GM12878 (cell line): ENCODE measurements around the gene TROAP. TPM values are rescaled to one million over a fixed set of nuclear protein-coding genes. Genes with fewer than 3 reads are reported as not detected.

Experiments
- ATAC-seq: fragments of 200-7000 bp; cut with Tn5 transposase; 3 replicates; pipeline ENCODE4 v1.9.1; 2020; ENCODE audit warnings: mild to moderate bottlenecking, moderate library complexity
- BruUV-seq: library from RNA; stranded (reverse); fragments of 400-500 nt; replicated peaks from 2 replicates; lab custom pipeline; 2021; lab: Mats Ljungman, UMichigan
- CTCF ChIA-PET: fragments of 300-600 bp; sonication (Branson Sonifier 250); formaldehyde crosslinking; extraction: SDS; loops from one replicate; lab custom pipeline; 2021; ENCODE audit warnings: inconsistent platforms; lab: Yijun Ruan, JAX
- POLR2A ChIA-PET: fragments of 350-600 bp; formaldehyde crosslinking; extraction: SDS; loops from one replicate; lab custom pipeline; 2021; ENCODE audit warnings: inconsistent platforms; lab: Charles Lee
- RAD21 ChIA-PET: fragments of 300-600 bp; sonication (Branson Sonifier 250); formaldehyde crosslinking; loops from one replicate; lab custom pipeline; 2023; ENCODE audit warnings: antibody characterized with exemption; ENCODE audit not compliant: unreplicated experiment; lab: Charles Lee
- SMC1A ChIA-PET: fragments of 300-600 bp; sonication (Branson Sonifier 250); formaldehyde crosslinking; loops from one replicate; lab custom pipeline; 2023; ENCODE audit not compliant: unreplicated experiment, uncharacterized antibody; lab: Charles Lee
- DNase-seq: peaks from one replicate; pipeline ENCODE4 v3.0.0-alpha.2; 2011; ENCODE audit warnings: low read depth, low spot score
- FAIRE-seq: peaks from 3 replicates; lab custom pipeline; 2011; peaks lifted over from hg19 to GRCh38; lab: Jason Lieb, UNC
- H2AFZ ChIP-seq: 2 replicates; pipeline ENCODE4 v1.6.0; 2011; ENCODE audit warnings: low read depth, low read length, control low read depth; ENCODE audit not compliant: control insufficient read depth
- H3K27ac ChIP-seq: 2 replicates; pipeline ENCODE4 v1.5.1; 2011; ENCODE audit warnings: control low read depth; ENCODE audit not compliant: control insufficient read depth, insufficient read depth
- H3K27me3 ChIP-seq, 2 experiments: replicated peaks in 1 of 2; 2 replicates each; pipeline versions ENCODE4 v1.6.0 to v1.6.1; 2011; ENCODE audit warnings: low read length in 1 of 2; ENCODE audit not compliant: control insufficient read depth in 2 of 2, insufficient read depth in 2 of 2
- H3K36me3 ChIP-seq, 2 experiments: 2 replicates each; pipeline ENCODE4 v1.5.1; 2011; ENCODE audit warnings: low read length in 1 of 2; ENCODE audit not compliant: control insufficient read depth in 2 of 2, insufficient read depth in 2 of 2
- H3K4me1 ChIP-seq: 2 replicates; pipeline ENCODE4 v1.6.1; 2011; ENCODE audit warnings: mild to moderate bottlenecking, low read length, moderate library complexity, mixed read lengths; ENCODE audit not compliant: control insufficient read depth, insufficient read depth
- H3K4me2 ChIP-seq: 2 replicates; pipeline ENCODE4 v1.6.0; 2011; ENCODE audit warnings: control low read depth; ENCODE audit not compliant: control insufficient read depth, insufficient read depth
- H3K4me3 ChIP-seq: fragments of 200-600 bp; sonication (generic); 2 replicates; pipeline ENCODE4 v1.5.1; 2016
- H3K79me2 ChIP-seq: 2 replicates; pipeline ENCODE4 v1.6.0; 2011; ENCODE audit warnings: low read length; ENCODE audit not compliant: control insufficient read depth, insufficient read depth
- H3K9ac ChIP-seq: 2 replicates; pipeline ENCODE4 v1.8.0; 2011; ENCODE audit warnings: low read length, control low read depth, mixed read lengths; ENCODE audit not compliant: control insufficient read depth, insufficient read depth
- H3K9me3 ChIP-seq: replicated peaks from 3 replicates; pipeline ENCODE4 v1.5.1; 2011; ENCODE audit warnings: mild to moderate bottlenecking, low read length; ENCODE audit not compliant: control insufficient read depth, insufficient read depth
- H4K20me1 ChIP-seq: 2 replicates; pipeline ENCODE4 v1.6.0; 2011; ENCODE audit not compliant: control insufficient read depth, insufficient read depth
- CBX5 ChIP-seq: sonication (generic); IDR thresholded peaks from 2 replicates; pipeline ENCODE4 v1.6.1; 2016; ENCODE audit warnings: low read depth, moderate library complexity, mild to moderate bottlenecking, inconsistent platforms
- CHD1 ChIP-seq: IDR thresholded peaks from 2 replicates; pipeline ENCODE4 v1.6.1; 2012; ENCODE audit warnings: low read depth, low read length, improper control_type of control experiment
- CTCF ChIP-seq, 3 experiments: IDR thresholded peaks in 2 of 3; conservative IDR thresholded peaks in 1 of 3; 2 replicates each; pipeline ENCODE4 v1.5.1; 2011; ENCODE audit warnings: low read depth in 3 of 3, low read length in 3 of 3, mild to moderate bottlenecking in 3 of 3, control low read depth in 2 of 3, moderate library complexity in 2 of 3, inconsistent platforms in 1 of 3, mixed read lengths in 1 of 3; ENCODE audit not compliant: control insufficient read depth in 2 of 3, insufficient read depth in 1 of 3; ENCODE audit errors: extremely low read depth in 1 of 3
- EP300 ChIP-seq, 2 experiments: fragments of 150-350 bp in 1 of 2; IDR thresholded peaks; 2 replicates each; pipeline ENCODE4 v1.6.1; 2011 to 2012; ENCODE audit warnings: low read depth in 2 of 2, low read length in 2 of 2, borderline replicate concordance in 1 of 2, improper control_type of control experiment in 1 of 2, inconsistent platforms in 1 of 2; ENCODE audit not compliant: control insufficient read depth in 1 of 2
- FOXM1 ChIP-seq: IDR thresholded peaks from 2 replicates; pipeline ENCODE4 v1.6.1; 2012; ENCODE audit warnings: low read depth, mild to moderate bottlenecking, inconsistent platforms, low read length, moderate library complexity
- MYB ChIP-seq: fragments of 150-350 bp; IDR thresholded peaks from 2 replicates; pipeline ENCODE4 v1.6.1; 2014; ENCODE audit warnings: mild to moderate bottlenecking, low read depth, low read length, borderline replicate concordance
- NFYB ChIP-seq: IDR thresholded peaks from 2 replicates; pipeline ENCODE4 v1.6.1; 2011; ENCODE audit warnings: low read depth, mild to moderate bottlenecking, low read length, improper control_type of control experiment, moderate library complexity; ENCODE audit not compliant: insufficient read depth
- NR2C1 ChIP-seq: fragments of 450-650 bp; IDR thresholded peaks from 2 replicates; pipeline ENCODE4 v1.6.1; 2017; ENCODE audit warnings: antibody characterized with exemption, mild to moderate bottlenecking, moderate library complexity
- NR2C2 ChIP-seq: IDR thresholded peaks from 2 replicates; pipeline ENCODE4 v1.6.1; 2011; ENCODE audit warnings: borderline replicate concordance, low read depth; ENCODE audit not compliant: control insufficient read depth, insufficient read length
- RAD21 ChIP-seq: IDR thresholded peaks from 2 replicates; pipeline ENCODE4 v1.6.1; 2011; ENCODE audit warnings: mild to moderate bottlenecking, low read depth, low read length, moderate library complexity; ENCODE audit not compliant: insufficient read depth
- RCOR1 ChIP-seq: conservative IDR thresholded peaks from 2 replicates; pipeline ENCODE4 v1.6.1; 2012; ENCODE audit warnings: low read depth, low read length, improper control_type of control experiment
- SMC3 ChIP-seq: IDR thresholded peaks from 2 replicates; pipeline ENCODE4 v1.6.1; 2011; ENCODE audit warnings: low read length, improper control_type of control experiment, borderline replicate concordance
- WGBS: methylation state at CpG from one replicate; pipeline ENCODE4 v1.1.6; 2016; ENCODE audit warnings: low lambda C conversion rate; ENCODE audit not compliant: insufficient replicate concordance, insufficient coverage; ENCODE audit errors: missing lambda C conversion rate; 5-methylcytosine and 5-hydroxymethylcytosine counted together
- in situ Hi-C: fragments of 300-500 bp; cut with MboI; formaldehyde crosslinking; loops from 9 replicates; pipeline ENCODE4 v1.14.3; 2018; ENCODE audit warnings: mixed read lengths
- intact Hi-C: fragments of 100-400 bp; cut with micrococcal nuclease; formaldehyde crosslinking; loops from one replicate; pipeline ENCODE4 v1.14.2; 2022; ENCODE audit not compliant: unreplicated experiment
- polyA plus RNA-seq, 11 experiments: library from polyadenylated mRNA; depleted of rRNA in 4 of 11; unstranded in 6 of 11; stranded (reverse) in 5 of 11; fragments of >200 nt; fragmentation: Nextera tagmentation in 4 of 11; fragmentation: Illumina TruSeq in 1 of 11; extraction: Ambion mirVana in 4 of 11; extraction: Trizol in 1 of 11; gene quantifications; 1 replicate in 1 of 11; 2 replicates in 10 of 11; pipeline versions ENCODE4 v1.2.1 to v1.2.3, GENCODE V29; 2011 to 2016; ENCODE audit warnings: inconsistent platforms in 2 of 11, missing spikeins in 2 of 11, low read depth in 1 of 11
- total RNA-seq, 4 experiments: library from RNA; depleted of rRNA in 3 of 4; stranded (reverse); fragments of >200 nt in 3 of 4; fragmentation: Illumina TruSeq in 1 of 4; extraction: Trizol in 1 of 4; gene quantifications; 2 replicates each; pipeline versions ENCODE4 v1.2.1 to v1.2.3, GENCODE V29; 2013 to 2021
- TF ChIP-seq, protein P1 (sequence below): fragments of 450-650 bp; IDR thresholded peaks from 2 replicates; pipeline ENCODE4 v1.6.1; 2016; ENCODE audit warnings: mild to moderate bottlenecking, moderate library complexity, borderline replicate concordance
- TF ChIP-seq, protein P2 (sequence below): fragments of 450-650 bp; IDR thresholded peaks from 2 replicates; pipeline ENCODE4 v1.6.1; 2016; ENCODE audit warnings: mild to moderate bottlenecking

TROAP gene
- total and polyA plus RNA-seq, 10 of the 15 experiments (the other 5 are each of a cell fraction or from before 2014, with no cell fraction given): 26.8 to 93.7 (median 52.6) TPM

- intact Hi-C loops (no loop called here), in situ Hi-C loops (no loop called here)
- ChIA-PET SMC1A (interaction anchor here (0.6 to 3.2 kb wide), 14 partner anchors 9 to 288 kb away, joined by 3 to 30 read pairs (median 4); partner anchors contain the start of genes DNAJC22 and TROAP), POLR2A (interaction anchor here (1.0 to 1.9 kb wide), 3 partner anchors 9 to 293 kb away, joined by 3 to 9 read pairs (median 9); partner anchors contain the start of gene TROAP), RAD21 (interaction anchor here (0.6 to 2.3 kb wide), 17 partner anchors 9 to 1494 kb away, joined by 3 to 33 read pairs (median 5); partner anchors contain the start of genes DNAJC22, PRPF40B and TROAP), CTCF (interaction anchor here (0.5 to 4.3 kb wide), 27 partner anchors 9 to 378 kb away, joined by 3 to 72 read pairs (median 5); partner anchors contain the start of genes DNAJC22, PRPH, SPATS2 and TROAP)
- DNase-seq (no peak), ATAC-seq (peak; percentile 85), FAIRE-seq (no peak)
- no peak overlapping the region for H3K9ac ChIP-seq
- no peak overlapping the region for H2AFZ ChIP-seq
- H3K27ac ChIP-seq: no peak overlapping the region
- no peaks in the 10 kb centered on the region; the same call in 2 of the 3 replicates for H3K9me3 ChIP-seq
- H3K27me3 ChIP-seq: peaks cover 3 to 12% of the 10 kb centered on the region in 2 experiments
- BruUV-seq: no TSS peak
- H3K4me3 ChIP-seq: no peak overlapping the region
- H3K4me2 ChIP-seq: no peak overlapping the region
- H3K36me3 ChIP-seq: peaks cover 7 to 16% of the 10 kb centered on the region in 2 experiments; a peak in 3 of 4 replicates
- no peaks in the 10 kb centered on the region for H3K79me2 ChIP-seq
- 90% methylated on average over 11 of the region's 11 CpGs for WGBS
- H4K20me1 ChIP-seq: no peaks in the 10 kb centered on the region
- TF ChIP-seq NR2C1 (no peak), RAD21 (peak; percentile 58), NR2C2 (no peak), NFYB (no peak), EP300 (IDR thresholded peaks at IDR 0.05; ENCODE audit: borderline replicate concordance in 1 of 2, control insufficient read depth in 1 of 2, low read depth in 2 of 2, low read length in 2 of 2) (no peak), CBX5 (no peak), CHD1 (no peak), SMC3 (peak; percentile 31; the same call in 1 of the 2 replicates), MYB (no peak), RCOR1 (no peak), FOXM1 (no peak), CTCF (IDR thresholded peaks at IDR 0.05 in 2 of 3, conservative IDR thresholded peaks at IDR 0.05 in 1 of 3; ENCODE audit: control insufficient read depth in 2 of 3, extremely low read depth in 1 of 3, insufficient read depth in 1 of 3, low read depth in 3 of 3, low read length in 3 of 3) (peak; percentile 55 to 68 (median 59))
- TF ChIP-seq, protein P1, sequence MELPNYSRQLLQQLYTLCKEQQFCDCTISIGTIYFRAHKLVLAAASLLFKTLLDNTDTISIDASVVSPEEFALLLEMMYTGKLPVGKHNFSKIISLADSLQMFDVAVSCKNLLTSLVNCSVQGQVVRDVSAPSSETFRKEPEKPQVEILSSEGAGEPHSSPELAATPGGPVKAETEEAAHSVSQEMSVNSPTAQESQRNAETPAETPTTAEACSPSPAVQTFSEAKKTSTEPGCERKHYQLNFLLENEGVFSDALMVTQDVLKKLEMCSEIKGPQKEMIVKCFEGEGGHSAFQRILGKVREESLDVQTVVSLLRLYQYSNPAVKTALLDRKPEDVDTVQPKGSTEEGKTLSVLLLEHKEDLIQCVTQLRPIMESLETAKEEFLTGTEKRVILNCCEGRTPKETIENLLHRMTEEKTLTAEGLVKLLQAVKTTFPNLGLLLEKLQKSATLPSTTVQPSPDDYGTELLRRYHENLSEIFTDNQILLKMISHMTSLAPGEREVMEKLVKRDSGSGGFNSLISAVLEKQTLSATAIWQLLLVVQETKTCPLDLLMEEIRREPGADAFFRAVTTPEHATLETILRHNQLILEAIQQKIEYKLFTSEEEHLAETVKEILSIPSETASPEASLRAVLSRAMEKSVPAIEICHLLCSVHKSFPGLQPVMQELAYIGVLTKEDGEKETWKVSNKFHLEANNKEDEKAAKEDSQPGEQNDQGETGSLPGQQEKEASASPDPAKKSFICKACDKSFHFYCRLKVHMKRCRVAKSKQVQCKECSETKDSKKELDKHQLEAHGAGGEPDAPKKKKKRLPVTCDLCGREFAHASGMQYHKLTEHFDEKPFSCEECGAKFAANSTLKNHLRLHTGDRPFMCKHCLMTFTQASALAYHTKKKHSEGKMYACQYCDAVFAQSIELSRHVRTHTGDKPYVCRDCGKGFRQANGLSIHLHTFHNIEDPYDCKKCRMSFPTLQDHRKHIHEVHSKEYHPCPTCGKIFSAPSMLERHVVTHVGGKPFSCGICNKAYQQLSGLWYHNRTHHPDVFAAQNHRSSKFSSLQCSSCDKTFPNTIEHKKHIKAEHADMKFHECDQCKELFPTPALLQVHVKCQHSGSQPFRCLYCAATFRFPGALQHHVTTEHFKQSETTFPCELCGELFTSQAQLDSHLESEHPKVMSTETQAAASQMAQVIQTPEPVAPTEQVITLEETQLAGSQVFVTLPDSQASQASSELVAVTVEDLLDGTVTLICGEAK: peak; percentile 31; the same call in 1 of the 2 replicates
- TF ChIP-seq, protein P2, sequence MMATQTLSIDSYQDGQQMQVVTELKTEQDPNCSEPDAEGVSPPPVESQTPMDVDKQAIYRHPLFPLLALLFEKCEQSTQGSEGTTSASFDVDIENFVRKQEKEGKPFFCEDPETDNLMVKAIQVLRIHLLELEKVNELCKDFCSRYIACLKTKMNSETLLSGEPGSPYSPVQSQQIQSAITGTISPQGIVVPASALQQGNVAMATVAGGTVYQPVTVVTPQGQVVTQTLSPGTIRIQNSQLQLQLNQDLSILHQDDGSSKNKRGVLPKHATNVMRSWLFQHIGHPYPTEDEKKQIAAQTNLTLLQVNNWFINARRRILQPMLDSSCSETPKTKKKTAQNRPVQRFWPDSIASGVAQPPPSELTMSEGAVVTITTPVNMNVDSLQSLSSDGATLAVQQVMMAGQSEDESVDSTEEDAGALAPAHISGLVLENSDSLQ: peak; percentile 38; the same call in 1 of the 2 replicates
- no peaks in the 10 kb centered on the region for H3K4me1 ChIP-seq
These were observed 8.5 kb downstream of the TROAP start for GRCh38 chr12:49331380-49332222.
